ENCODE measurements around the gene CYP3A7. TPM values are rescaled to one million over a fixed set of nuclear protein-coding genes. Genes with fewer than 3 reads are reported as not detected.

Gene CYP3A7
- total RNA-seq (2021), result not detected in 2 replicates
- long read RNA-seq, result 0 reads

DNA sequence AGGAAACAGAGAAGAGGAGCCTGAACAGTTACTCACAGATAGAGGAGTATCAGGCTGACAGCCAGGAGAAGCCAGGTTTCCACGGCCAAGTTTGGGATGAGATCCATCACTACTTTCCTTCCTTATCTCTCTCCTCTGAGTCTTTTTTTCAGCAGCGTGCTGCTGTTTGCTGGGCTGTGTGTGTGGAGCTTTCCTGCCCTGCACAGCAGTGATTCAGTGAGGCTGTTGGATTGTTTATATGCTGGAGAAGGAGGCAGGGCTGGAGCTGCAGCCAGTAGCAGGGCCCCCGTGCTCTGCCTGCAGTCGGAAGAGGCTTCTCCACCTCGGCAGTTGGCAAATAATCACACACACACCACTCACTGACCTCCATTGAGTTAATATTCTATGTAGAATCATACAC is at the start of gene CYP3A7:
CYP3A7 (minus strand) TSS at position 210 of the 400 bp plus-strand sequence; CDS start at position 107, 103 bp downstream.
- Histone ChIP-seq H3K4me2 (ENCODE audit: insufficient read depth, insufficient read length, low read length) (no peak within 1 kb of the TSS), H2BK20ac (ENCODE audit: low read depth, low read length, poor library complexity, severe bottlenecking) (no peak within 1 kb of the TSS), H4K91ac (ENCODE audit: insufficient read length, low read depth, low read length) (no peak within 1 kb of the TSS), H3K23me2 (ENCODE audit: insufficient read length, low read depth, low read length, poor library complexity, severe bottlenecking) (no peaks in the 10 kb centered on the region), H3K23ac (ENCODE audit: insufficient read length, low read depth, low read length) (no peak within 1 kb of the TSS), H3K27me3 (ENCODE audit: insufficient read depth, low read length) (no peaks in the 10 kb centered on the region), H2BK5ac (ENCODE audit: insufficient read length, low read length) (no peak within 1 kb of the TSS), H3T11ph (ENCODE audit: low read length) (no peak within 1 kb of the TSS), H3K14ac (ENCODE audit: insufficient read depth, low read length) (no peak within 1 kb of the TSS), H3K56ac (ENCODE audit: insufficient read length, low read depth, low read length) (no peak within 1 kb of the TSS), H3K27ac (ENCODE audit: insufficient read length, low read depth, low read length) (no peak within 1 kb of the TSS), H3K9ac (ENCODE audit: extremely low read depth, insufficient read length, low read length) (no peak within 1 kb of the TSS), H4K8ac (replicated peaks; ENCODE audit: insufficient read length, low read depth, low read length) (no peak within 1 kb of the TSS), H3K4ac (ENCODE audit: low read depth, low read length) (no peak within 1 kb of the TSS), H2AK5ac (ENCODE audit: insufficient read length, low read length) (no peak within 1 kb of the TSS), H2AFZ (ENCODE audit: low read length) (no peak within 1 kb of the TSS), H3K9me3 (ENCODE audit: control insufficient read depth, low read depth, low read length) (no peaks in the 10 kb centered on the region), H2BK12ac (ENCODE audit: insufficient read length, low read depth, low read length) (no peak within 1 kb of the TSS), H2BK15ac (ENCODE audit: low read depth, low read length) (no peak within 1 kb of the TSS), H2BK120ac (ENCODE audit: low read depth, low read length, poor library complexity, severe bottlenecking) (no peak within 1 kb of the TSS), H3K18ac (ENCODE audit: insufficient read length, low read depth, low read length) (no peak within 1 kb of the TSS), H3K79me2 (ENCODE audit: insufficient read depth, low read length) (no peaks in the 10 kb centered on the region), H4K5ac (ENCODE audit: insufficient read length, low read depth, low read length) (no peak within 1 kb of the TSS), H3K79me1 (ENCODE audit: insufficient read depth, low read depth, low read length, poor library complexity, severe bottlenecking) (no peaks in the 10 kb centered on the region), H4K20me1 (ENCODE audit: control insufficient read depth, insufficient read depth, insufficient read length) (no peaks in the 10 kb centered on the region), H3K4me1 (ENCODE audit: insufficient read depth, low read length) (peaks cover 4% of the 10 kb centered on the region; the same call in 1 of the 2 replicates)
- peaks cover 0 to 26% of the 10 kb centered on the region in 2 experiments; a peak in 2 of 4 replicates for H3K4me1 Mint-ChIP-seq
- no peak for DNase-seq
- no peak within 1 kb of the TSS; a peak in 1 of 7 replicates for H3K27ac Mint-ChIP-seq
- H3K27me3 Mint-ChIP-seq (ENCODE audit: low read depth), result no peaks in the 10 kb centered on the region; the same call in 1 of the 2 replicates
- no peak within 1 kb of the TSS for H3K4me3 Mint-ChIP-seq
- H3K9me3 Mint-ChIP-seq, result no peaks in the 10 kb centered on the region
- H3K36me3 Mint-ChIP-seq (ENCODE audit: insufficient read depth in 1 of 3, low read depth in 3 of 3), result no peaks in the 10 kb centered on the region; a peak in 1 of 7 replicates
- TF ChIP-seq CTCF (conservative IDR thresholded peaks at IDR 0.05), result no peak
- no CpG with 5 or more reads among the region's 5 CpGs for WGBS (ENCODE audit: extremely low coverage, insufficient read length, low lambda C conversion rate)

Data from H9 (cell line).